Neural cell (in vitro differentiated cells): ENCODE data around the gene SLC25A25. TPM values are rescaled to one million over a fixed set of nuclear protein-coding genes. Genes with fewer than 3 reads are reported as not detected.

Experiments used
- H2AFZ ChIP-seq: fragments of 200-600, 300-800 bp; sonication (generic), shearing (Covaris generic); 2 replicates; pipeline ENCODE4 v1.6.0; 2014; ENCODE audit warnings: low read depth, mild to moderate bottlenecking, antibody characterized with exemption, low read length, moderate library complexity
- H3F3A ChIP-seq: fragments of 200-600 bp; shearing (Covaris generic); 2 replicates; pipeline ENCODE4 v1.6.1; 2016; ENCODE audit warnings: mild to moderate bottlenecking, moderate library complexity, mixed read lengths, antibody characterized with exemption, low read length; ENCODE audit not compliant: insufficient read depth, poor library complexity, severe bottlenecking
- H3K27ac ChIP-seq: fragments of 200-600, 300-800 bp; sonication (generic), shearing (Covaris generic); 2 replicates; pipeline ENCODE4 v1.5.1; 2014; ENCODE audit warnings: mild to moderate bottlenecking, low read length, moderate library complexity
- H3K27me3 ChIP-seq: fragments of 300-800, 200-600 bp; sonication (generic), shearing (Covaris generic); 2 replicates; pipeline ENCODE4 v1.6.0; 2014; ENCODE audit warnings: mild to moderate bottlenecking, low read depth, low read length, moderate library complexity; ENCODE audit not compliant: insufficient read depth
- H3K36me3 ChIP-seq: fragments of 300-800, 200-600 bp; sonication (generic), shearing (Covaris generic); 2 replicates; pipeline ENCODE4 v1.5.1; 2014; ENCODE audit warnings: mild to moderate bottlenecking, antibody characterized with exemption, low read length, moderate library complexity; ENCODE audit not compliant: insufficient read depth
- H3K4me2 ChIP-seq: fragments of 300-800, 200-600 bp; sonication (generic), shearing (Covaris generic); 2 replicates; pipeline ENCODE4 v1.6.0; 2014; ENCODE audit warnings: mild to moderate bottlenecking, low read length
- H3K4me3 ChIP-seq: fragments of 300-800, 200-600 bp; sonication (generic), shearing (Covaris generic); 2 replicates; pipeline ENCODE4 v1.5.1; 2014; ENCODE audit warnings: mild to moderate bottlenecking, low read length, moderate library complexity
- H3K79me2 ChIP-seq: fragments of 200-600 bp; shearing (Covaris generic); replicated peaks from 2 replicates; pipeline ENCODE4 v1.6.0; 2014; ENCODE audit warnings: mild to moderate bottlenecking, low read length, moderate library complexity; ENCODE audit not compliant: insufficient read depth
- H3K9ac ChIP-seq: fragments of 300-800, 200-600 bp; sonication (generic), shearing (Covaris generic); 2 replicates; pipeline ENCODE4 v1.6.1; 2016; ENCODE audit warnings: mild to moderate bottlenecking, low read length, mixed read lengths
- H3K9me2 ChIP-seq: fragments of 200-600 bp; shearing (Covaris generic); 2 replicates; pipeline ENCODE4 v1.6.1; 2016; ENCODE audit warnings: mild to moderate bottlenecking, low read length, mixed read lengths; ENCODE audit not compliant: insufficient read depth
- H3K9me3 ChIP-seq: fragments of 200-600, 300-800 bp; sonication (generic), shearing (Covaris generic); 2 replicates; pipeline ENCODE4 v1.6.1; 2016; ENCODE audit warnings: mild to moderate bottlenecking, mixed run types, low read length, moderate library complexity, mixed read lengths
- H4K20me1 ChIP-seq: fragments of 200-600 bp; shearing (Covaris generic); 2 replicates; pipeline ENCODE4 v1.6.1; 2016; ENCODE audit warnings: mild to moderate bottlenecking, mixed run types; ENCODE audit not compliant: insufficient read depth
- CTCF ChIP-seq: fragments of 450-650 bp; IDR thresholded peaks from 2 replicates; pipeline ENCODE4 v1.5.1; 2014; ENCODE audit warnings: antibody characterized with exemption, mild to moderate bottlenecking, moderate library complexity; ENCODE audit not compliant: poor library complexity, severe bottlenecking
- EP300 ChIP-seq: fragments of 450-650 bp; conservative IDR thresholded peaks from 2 replicates; pipeline ENCODE4 v1.6.1; 2014; ENCODE audit warnings: antibody characterized with exemption, mild to moderate bottlenecking, moderate library complexity; ENCODE audit not compliant: poor library complexity, severe bottlenecking
- EZH2 ChIP-seq: fragments of 200-600, 300-800 bp; shearing (Covaris generic), sonication (generic); IDR thresholded peaks from 2 replicates; pipeline ENCODE4 v1.6.1; 2014; ENCODE audit warnings: antibody characterized with exemption, low read length, borderline replicate concordance, mild to moderate bottlenecking; ENCODE audit not compliant: insufficient read depth, poor library complexity, severe bottlenecking
- MXI1 ChIP-seq: fragments of 450-650 bp; conservative IDR thresholded peaks from 2 replicates; pipeline ENCODE4 v1.6.1; 2014; ENCODE audit warnings: antibody characterized with exemption, mild to moderate bottlenecking; ENCODE audit not compliant: poor library complexity, severe bottlenecking
- POLR2AphosphoS5 ChIP-seq: IDR thresholded peaks from 2 replicates; pipeline ENCODE4 v1.6.1; 2012
- RAD21 ChIP-seq: fragments of 450-650 bp; conservative IDR thresholded peaks from 2 replicates; pipeline ENCODE4 v1.6.1; 2014; ENCODE audit warnings: antibody characterized with exemption, mild to moderate bottlenecking, moderate library complexity
- REST ChIP-seq: IDR thresholded peaks from 2 replicates; pipeline ENCODE4 v1.6.1; 2012; ENCODE audit warnings: borderline replicate concordance
- SMC3 ChIP-seq: fragments of 450-650 bp; conservative IDR thresholded peaks from 2 replicates; pipeline ENCODE4 v1.6.1; 2014; ENCODE audit warnings: antibody characterized with exemption, mild to moderate bottlenecking, moderate library complexity; ENCODE audit not compliant: poor library complexity
- TAF1 ChIP-seq: IDR thresholded peaks from 2 replicates; pipeline ENCODE4 v1.6.1; 2012; ENCODE audit warnings: low read depth
- polyA plus RNA-seq: library from polyadenylated mRNA; depleted of rRNA; stranded (reverse); fragments of >200 nt; gene quantifications from 2 replicates; pipeline ENCODE4 v1.2.3, GENCODE V29; 2014

SLC25A25 gene
- polyA plus RNA-seq, 1 donor from 2014 or later: 43.7 TPM

GRCh38 chr9:128021098-128021497 is 46.9 kb upstream of the SLC25A25 start:
- TF ChIP-seq EZH2 (no peak), CTCF (no peak), RAD21 (no peak), MXI1 (no peak), SMC3 (no peak), TAF1 (no peak), EP300 (no peak), POLR2AphosphoS5 (no peak), REST (no peak)
- Histone ChIP-seq H4K20me1 (no peaks in the 10 kb centered on the region), H3K27me3 (no peaks in the 10 kb centered on the region), H3K4me3 (no peak overlapping the region), H3K27ac (no peak overlapping the region), H2AFZ (no peak overlapping the region), H3K79me2 (no peaks in the 10 kb centered on the region), H3K4me2 (no peak overlapping the region), H3K36me3 (no peaks in the 10 kb centered on the region), H3F3A (no peaks in the 10 kb centered on the region), H3K9ac (no peak overlapping the region), H3K9me2 (no peaks in the 10 kb centered on the region), H3K9me3 (no peaks in the 10 kb centered on the region)

GRCh38 chr9:128022886-128023285 is 45.1 kb upstream of the SLC25A25 start:
- no peak overlapping the region for H3K4me2 ChIP-seq

More at GRCh38 chr9:128022886-128023285, 45.1 kb upstream of the SLC25A25 start:
- Histone ChIP-seq H3K9me3 (no peaks in the 10 kb centered on the region), H3K27me3 (no peaks in the 10 kb centered on the region), H3K79me2 (no peaks in the 10 kb centered on the region), H3K36me3 (no peaks in the 10 kb centered on the region), H4K20me1 (no peaks in the 10 kb centered on the region), H3K9me2 (no peaks in the 10 kb centered on the region), H2AFZ (no peak overlapping the region), H3K9ac (no peak overlapping the region), H3K27ac (no peak overlapping the region), H3F3A (no peaks in the 10 kb centered on the region), H3K4me3 (no peak overlapping the region)
- TF ChIP-seq TAF1: no peak
- no peak for TF ChIP-seq CTCF
- no peak for TF ChIP-seq EZH2
- no peak for TF ChIP-seq RAD21
- TF ChIP-seq REST: no peak
- no peak for TF ChIP-seq SMC3
- TF ChIP-seq MXI1: no peak
- TF ChIP-seq POLR2AphosphoS5: no peak
- TF ChIP-seq EP300: no peak
